ENCODE results near the gene SPTBN1. TPM values are rescaled to one million over a fixed set of nuclear protein-coding genes. Genes with fewer than 3 reads are reported as not detected.

Gene SPTBN1
- total RNA-seq, 1 donor from 2014 or later = 217 TPM

DNA sequence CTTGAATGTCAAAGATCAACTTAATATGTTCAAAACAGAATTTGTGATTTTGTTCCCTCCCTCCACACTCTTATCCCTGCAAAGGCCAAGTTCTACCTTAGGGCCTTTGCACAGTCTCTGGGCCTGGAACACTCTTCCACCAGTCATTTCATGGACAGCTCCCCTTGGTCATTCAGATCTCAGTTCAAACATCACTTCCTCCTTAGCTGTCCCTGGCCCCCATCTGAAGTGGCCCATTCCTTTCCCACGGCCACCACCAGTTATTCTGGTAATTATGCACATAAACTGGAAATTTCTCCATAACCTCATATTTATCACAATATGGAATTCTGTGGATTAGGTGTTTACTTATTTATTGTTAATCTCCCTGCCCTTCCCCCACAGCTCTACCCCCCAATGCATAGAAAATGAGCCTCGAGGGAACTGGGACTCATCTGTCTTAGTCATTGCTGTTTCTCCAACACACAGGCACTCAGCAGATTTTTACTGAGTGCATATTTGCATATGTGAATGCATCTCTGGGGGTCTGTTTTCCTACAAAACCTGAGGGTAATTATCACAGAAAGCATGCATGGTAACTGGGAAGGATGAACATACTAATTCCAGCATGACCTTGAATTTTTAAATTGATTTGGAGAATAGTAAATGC lies 35.5 kb upstream of the SPTBN1 start:
- no peaks in the 10 kb centered on the region for H3K36me3 Mint-ChIP-seq (ENCODE audit: low read depth)
- no peak overlapping the region for H3K4me3 Mint-ChIP-seq
- TF ChIP-seq, protein P1, sequence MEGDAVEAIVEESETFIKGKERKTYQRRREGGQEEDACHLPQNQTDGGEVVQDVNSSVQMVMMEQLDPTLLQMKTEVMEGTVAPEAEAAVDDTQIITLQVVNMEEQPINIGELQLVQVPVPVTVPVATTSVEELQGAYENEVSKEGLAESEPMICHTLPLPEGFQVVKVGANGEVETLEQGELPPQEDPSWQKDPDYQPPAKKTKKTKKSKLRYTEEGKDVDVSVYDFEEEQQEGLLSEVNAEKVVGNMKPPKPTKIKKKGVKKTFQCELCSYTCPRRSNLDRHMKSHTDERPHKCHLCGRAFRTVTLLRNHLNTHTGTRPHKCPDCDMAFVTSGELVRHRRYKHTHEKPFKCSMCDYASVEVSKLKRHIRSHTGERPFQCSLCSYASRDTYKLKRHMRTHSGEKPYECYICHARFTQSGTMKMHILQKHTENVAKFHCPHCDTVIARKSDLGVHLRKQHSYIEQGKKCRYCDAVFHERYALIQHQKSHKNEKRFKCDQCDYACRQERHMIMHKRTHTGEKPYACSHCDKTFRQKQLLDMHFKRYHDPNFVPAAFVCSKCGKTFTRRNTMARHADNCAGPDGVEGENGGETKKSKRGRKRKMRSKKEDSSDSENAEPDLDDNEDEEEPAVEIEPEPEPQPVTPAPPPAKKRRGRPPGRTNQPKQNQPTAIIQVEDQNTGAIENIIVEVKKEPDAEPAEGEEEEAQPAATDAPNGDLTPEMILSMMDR (conservative IDR thresholded peaks at IDR 0.05) = no peak
- no peaks in the 10 kb centered on the region for H3K27me3 Mint-ChIP-seq (ENCODE audit: low read depth)
- peaks cover 28% of the 10 kb centered on the region for H3K4me1 Mint-ChIP-seq
- no peak overlapping the region for H3K27ac Mint-ChIP-seq (ENCODE audit: unreplicated experiment)
- DNase-seq (ENCODE audit: low read depth, low spot score) = no peak
- H3K9me3 Mint-ChIP-seq = peaks cover 6% of the 10 kb centered on the region

DNA sequence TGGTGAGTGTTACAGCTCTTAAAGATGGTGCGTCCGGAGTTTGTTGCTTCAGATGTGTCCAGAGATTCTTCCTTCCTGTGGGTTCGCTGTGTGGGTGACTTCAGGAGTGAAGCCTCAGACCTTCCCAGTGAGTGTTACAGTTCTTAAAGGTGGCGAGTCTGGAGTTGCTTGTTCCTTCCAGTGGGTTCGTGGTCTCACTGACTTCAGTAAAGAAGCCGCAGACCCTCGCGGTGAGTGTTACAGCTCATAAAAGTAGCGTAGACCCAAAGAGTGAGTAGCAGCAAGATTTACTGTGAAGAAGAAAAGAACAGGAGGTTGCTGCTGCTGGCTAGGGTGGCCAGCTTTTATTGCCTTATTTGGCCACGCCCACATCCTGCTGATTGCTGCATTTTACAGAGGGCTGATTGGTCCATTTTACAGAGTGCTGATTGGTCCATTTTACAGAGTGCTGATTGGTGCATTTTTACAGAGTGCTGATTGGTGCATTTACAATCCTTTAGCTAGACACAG lies 34.0 kb upstream of the SPTBN1 start:
- DNase-seq (ENCODE audit: low read depth, low spot score) = no peak

DNA sequence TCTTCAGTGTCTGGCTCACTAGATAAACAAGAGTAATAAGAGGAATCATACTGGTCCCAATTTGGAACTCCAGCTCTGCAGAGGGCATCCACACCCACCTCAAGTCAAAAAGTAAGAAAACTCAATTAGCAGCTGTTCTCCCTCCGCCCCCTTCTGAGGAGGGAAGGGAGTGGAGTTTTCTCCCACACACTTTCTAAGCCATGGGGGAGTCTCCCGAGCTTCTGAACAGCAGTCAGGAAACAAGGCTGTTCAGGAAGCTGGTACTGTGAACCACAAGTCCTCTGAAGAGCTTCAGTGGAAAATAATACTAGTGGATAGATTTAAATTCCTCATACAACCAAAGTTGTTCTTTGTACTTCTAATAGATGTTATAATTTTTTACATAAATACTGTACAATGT lies 32.9 kb upstream of the SPTBN1 start:
- TF ChIP-seq, protein P1 (conservative IDR thresholded peaks at IDR 0.05) = no peak
- Mint-ChIP-seq H3K36me3 (ENCODE audit: low read depth) (no peaks in the 10 kb centered on the region), H3K9me3 (peaks cover 6% of the 10 kb centered on the region), H3K4me1 (peaks cover 11% of the 10 kb centered on the region), H3K27me3 (ENCODE audit: low read depth) (no peaks in the 10 kb centered on the region), H3K4me3 (no peak overlapping the region), H3K27ac (ENCODE audit: unreplicated experiment) (no peak overlapping the region)
- DNase-seq (ENCODE audit: low read depth, low spot score) = no peak

More for the DNA sequence above, 34.0 kb upstream of the SPTBN1 start:
- peaks cover 6% of the 10 kb centered on the region for H3K9me3 Mint-ChIP-seq
- H3K4me1 Mint-ChIP-seq = peaks cover 15% of the 10 kb centered on the region
- no peak overlapping the region for H3K4me3 Mint-ChIP-seq
- no peaks in the 10 kb centered on the region for H3K36me3 Mint-ChIP-seq (ENCODE audit: low read depth)
- H3K27me3 Mint-ChIP-seq (ENCODE audit: low read depth) = no peaks in the 10 kb centered on the region
- no peak overlapping the region for H3K27ac Mint-ChIP-seq (ENCODE audit: unreplicated experiment)
- TF ChIP-seq, protein P1 (conservative IDR thresholded peaks at IDR 0.05) = no peak

DNA sequence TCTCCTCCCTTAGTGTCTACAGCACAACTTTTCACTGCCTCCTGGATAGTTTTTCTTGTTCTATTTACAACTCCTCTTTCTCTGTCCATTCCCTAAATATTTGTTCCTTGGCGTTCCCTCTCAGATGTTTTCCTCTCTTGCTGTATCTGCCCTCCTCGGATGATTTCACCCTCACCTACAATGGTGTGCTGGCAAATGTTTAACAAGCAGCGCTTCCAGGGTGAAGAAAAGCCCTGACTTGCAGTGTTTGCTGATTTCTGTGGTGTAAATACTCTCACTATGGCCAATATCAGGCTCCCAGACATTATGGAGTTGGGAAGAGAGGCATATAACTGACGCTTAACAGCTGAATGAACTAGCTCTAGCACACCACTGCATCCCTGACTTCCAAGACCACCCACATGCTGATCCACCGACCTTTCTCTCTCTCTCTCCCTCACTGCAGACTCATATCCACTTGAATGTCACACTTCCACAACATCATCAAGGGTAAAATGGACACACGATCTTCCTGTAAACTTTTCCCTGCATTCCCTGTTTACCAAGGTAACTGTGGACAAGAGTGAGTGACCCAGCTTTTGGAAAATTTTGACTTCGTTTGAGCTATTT lies 31.5 kb upstream of the SPTBN1 start:
- no peaks in the 10 kb centered on the region for H3K36me3 Mint-ChIP-seq (ENCODE audit: low read depth)
- TF ChIP-seq, protein P1 (conservative IDR thresholded peaks at IDR 0.05) = no peak
- H3K27ac Mint-ChIP-seq (ENCODE audit: unreplicated experiment) = no peak overlapping the region
- peaks cover 11% of the 10 kb centered on the region for H3K4me1 Mint-ChIP-seq
- no peak for DNase-seq (ENCODE audit: low read depth, low spot score)
- peaks cover 6% of the 10 kb centered on the region for H3K9me3 Mint-ChIP-seq
- H3K27me3 Mint-ChIP-seq (ENCODE audit: low read depth) = no peaks in the 10 kb centered on the region
- H3K4me3 Mint-ChIP-seq = no peak overlapping the region

DNA sequence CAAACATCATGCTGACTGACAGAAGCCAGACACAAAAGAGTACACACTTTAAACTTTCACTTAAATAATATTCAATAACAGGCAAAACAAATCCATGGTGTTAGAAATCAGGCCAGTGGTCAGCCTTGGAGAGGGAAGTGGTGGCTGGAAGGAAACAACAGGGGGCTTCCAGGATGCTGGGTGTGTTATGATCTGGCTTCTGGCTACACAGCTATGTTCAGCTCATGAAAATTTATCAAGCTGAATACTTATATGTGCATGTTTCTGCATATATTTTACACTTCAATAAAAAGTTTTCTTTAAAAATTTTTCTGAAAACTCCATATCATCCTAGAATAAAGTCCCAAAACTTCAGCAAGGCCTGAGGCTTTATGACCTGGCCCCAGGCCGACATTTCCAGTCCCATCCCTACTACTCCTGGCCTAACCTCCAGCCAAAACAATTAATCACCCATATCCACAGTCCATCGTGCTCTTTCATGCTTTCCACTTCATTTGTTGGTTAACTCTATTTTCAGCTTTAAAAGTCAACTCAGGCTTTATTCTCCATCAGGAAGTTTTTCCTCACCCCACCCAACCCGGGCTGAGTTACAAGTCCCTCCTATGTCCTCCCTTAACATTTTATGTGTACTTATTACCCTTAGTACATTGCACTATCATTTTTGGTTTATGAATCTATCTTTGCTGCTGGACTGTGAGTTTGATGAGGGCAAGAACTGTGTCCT lies 27.9 kb upstream of the SPTBN1 start:
- TF ChIP-seq, protein P1 (conservative IDR thresholded peaks at IDR 0.05) = no peak
- H3K9me3 Mint-ChIP-seq = peaks cover 2% of the 10 kb centered on the region
- peaks cover 5% of the 10 kb centered on the region for H3K4me1 Mint-ChIP-seq
- no peak for DNase-seq (ENCODE audit: low read depth, low spot score)
- no peaks in the 10 kb centered on the region for H3K36me3 Mint-ChIP-seq (ENCODE audit: low read depth)
- no peak overlapping the region for H3K27ac Mint-ChIP-seq (ENCODE audit: unreplicated experiment)
- H3K4me3 Mint-ChIP-seq = no peak overlapping the region
- no peaks in the 10 kb centered on the region for H3K27me3 Mint-ChIP-seq (ENCODE audit: low read depth)
